K562 (cell line): ENCODE data around the gene PMEPA1. TPM values are rescaled to one million over a fixed set of nuclear protein-coding genes. Genes with fewer than 3 reads are reported as not detected.
"Not testable (repeated sequence)": the region's sequence is repeated elsewhere in the genome, so short reads cannot be mapped to it uniquely, and the experiment has no call there.

Source experiments
- ATAC-seq: fragments of 200-7000 bp; cut with Tn5 transposase; 3 replicates; pipeline ENCODE4 v1.9.1; 2020; ENCODE audit warnings: moderate library complexity
- BruUV-seq: library from RNA; stranded (reverse); fragments of 400-500 nt; replicated peaks from 2 replicates; lab custom pipeline; 2021; lab: Mats Ljungman, UMichigan
- CTCF ChIA-PET: fragments of 300-600 bp; formaldehyde crosslinking; extraction: SDS; loops from one replicate; lab custom pipeline; 2021; ENCODE audit warnings: low intra/inter-chr PET ratio; lab: Yijun Ruan, JAX
- POLR2A ChIA-PET: fragments of 300-600, 350-650 bp; sonication (Branson Sonifier 250); formaldehyde crosslinking; extraction: SDS; loops from one replicate; lab custom pipeline; 2021; ENCODE audit warnings: antibody characterized with exemption, inconsistent platforms; lab: Yijun Ruan, JAX
- DNase-seq, 4 experiments: peaks; one replicate each; pipeline versions ENCODE4 v3.0.0 to v3.0.0-alpha.2; 2011 to 2018; ENCODE audit warnings: low spot score in 3 of 4, mixed read lengths in 3 of 4; ENCODE audit errors: extremely low read depth in 1 of 4
- FAIRE-seq: peaks from 2 replicates; lab custom pipeline; 2011; peaks lifted over from hg19 to GRCh38; lab: Jason Lieb, UNC
- H2AFZ ChIP-seq: 2 replicates; pipeline ENCODE4 v1.6.0; 2011; ENCODE audit warnings: low read depth, low read length, control low read depth, inconsistent platforms
- H3K27ac ChIP-seq: fragments of 200-600 bp; 3 replicates; pipeline ENCODE4 v1.8.0; 2011; ENCODE audit warnings: low read depth, mild to moderate bottlenecking, control low read depth, inconsistent platforms, low read length, moderate library complexity, mixed read lengths; ENCODE audit errors: extremely low read depth
- H3K27me3 ChIP-seq, 2 experiments: fragments of 300-600 bp in 1 of 2; 2 replicates in 1 of 2; 3 replicates in 1 of 2; pipeline versions ENCODE4 v1.6.0 to v1.8.0; 2011; ENCODE audit warnings: inconsistent platforms in 2 of 2, low read length in 2 of 2, mild to moderate bottlenecking in 1 of 2, mixed read lengths in 1 of 2, moderate library complexity in 1 of 2; ENCODE audit not compliant: control insufficient read depth in 2 of 2, insufficient read depth in 2 of 2
- H3K36me3 ChIP-seq: fragments of 300-600 bp; 3 replicates; pipeline ENCODE4 v1.8.0; 2011; ENCODE audit warnings: mild to moderate bottlenecking, low read length, inconsistent platforms; ENCODE audit not compliant: control insufficient read depth, insufficient read depth
- H3K4me1 ChIP-seq, 2 experiments: fragments of 200-600 bp in 1 of 2; replicated peaks in 1 of 2; 2 replicates in 1 of 2; 3 replicates in 1 of 2; pipeline versions ENCODE4 v1.5.1 to v1.8.0; 2011; ENCODE audit warnings: inconsistent platforms in 2 of 2, low read length in 2 of 2, mild to moderate bottlenecking in 1 of 2, mixed read lengths in 1 of 2, moderate library complexity in 1 of 2; ENCODE audit not compliant: control insufficient read depth in 2 of 2, insufficient read depth in 2 of 2
- H3K4me2 ChIP-seq: 2 replicates; pipeline ENCODE4 v1.6.1; 2011; ENCODE audit warnings: low read length, control low read depth, inconsistent platforms, mixed read lengths; ENCODE audit not compliant: insufficient read depth
- H3K4me3 ChIP-seq: fragments of 200-600 bp; sonication (generic), shearing (Covaris generic); 2 replicates; pipeline ENCODE4 v1.5.1; 2016; ENCODE audit warnings: control low read depth, inconsistent platforms
- H3K79me2 ChIP-seq: fragments of 200-600 bp; 3 replicates; pipeline ENCODE4 v1.8.0; 2011; ENCODE audit warnings: low read length, inconsistent platforms; ENCODE audit not compliant: control insufficient read depth, insufficient read depth
- H3K9ac ChIP-seq, 2 experiments: 2 replicates each; pipeline versions ENCODE4 v1.6.0 to v1.6.1; 2011; ENCODE audit warnings: low read depth in 2 of 2, low read length in 2 of 2, control low read depth in 1 of 2, inconsistent platforms in 1 of 2, mild to moderate bottlenecking in 1 of 2, mixed read lengths in 1 of 2; ENCODE audit not compliant: insufficient read depth in 1 of 2
- H3K9me1 ChIP-seq: one replicate; pipeline ENCODE4 v1.6.0; 2011; ENCODE audit warnings: inconsistent platforms, mild to moderate bottlenecking, low read length, moderate library complexity; ENCODE audit not compliant: control insufficient read depth, insufficient read depth
- H3K9me3 ChIP-seq: replicated peaks from 2 replicates; pipeline ENCODE4 v1.5.1; 2011; ENCODE audit warnings: low read depth, low read length, inconsistent platforms; ENCODE audit not compliant: control insufficient read depth, insufficient read depth
- H4K20me1 ChIP-seq: replicated peaks from 2 replicates; pipeline ENCODE4 v1.6.1; 2011; ENCODE audit warnings: low read length, inconsistent platforms, mixed read lengths; ENCODE audit not compliant: control insufficient read depth, insufficient read depth
- NFYB ChIP-seq: IDR thresholded peaks from 2 replicates; pipeline ENCODE4 v1.6.1; 2011; ENCODE audit warnings: mild to moderate bottlenecking, moderate library complexity; ENCODE audit not compliant: insufficient read length; ENCODE audit errors: extremely low read depth
- WGBS: fragments of 100-300 bp; shearing (Covaris generic); methylation state at CpG from one replicate; pipeline ENCODE4 v1.1.6; 2016; ENCODE audit warnings: low coverage, mixed read lengths; ENCODE audit not compliant: insufficient coverage; ENCODE audit errors: missing lambda C conversion rate; 5-methylcytosine and 5-hydroxymethylcytosine counted together
- in situ Hi-C: fragments of 300-500 bp; cut with MboI; formaldehyde crosslinking; loops from 4 replicates; pipeline ENCODE4 v1.15.0; 2018; ENCODE audit warnings: inconsistent platforms, mixed read lengths
- intact Hi-C: fragments of 100-400 bp; cut with micrococcal nuclease; formaldehyde crosslinking; loops from 2 replicates; pipeline ENCODE4 v1.14.2; 2022
- polyA plus RNA-seq, 8 experiments: library from polyadenylated mRNA; depleted of rRNA in 4 of 8; stranded (reverse) in 5 of 8; unstranded in 3 of 8; fragments of >200 nt; fragmentation: Nextera tagmentation in 2 of 8; fragmentation: Illumina TruSeq in 1 of 8; extraction: Ambion mirVana in 2 of 8; extraction: Trizol in 1 of 8; gene quantifications; 2 replicates each; pipeline versions ENCODE4 v1.2.1 to v1.2.3, GENCODE V29; 2011 to 2014; ENCODE audit warnings: inconsistent platforms in 1 of 8, missing spikeins in 1 of 8
- total RNA-seq, 7 experiments: library from RNA; depleted of rRNA in 6 of 7; stranded (reverse); fragments of >200 nt in 6 of 7; fragmentation: Illumina TruSeq in 2 of 7; extraction: Trizol in 2 of 7; gene quantifications; 2 replicates each; pipeline versions ENCODE4 v1.2.1 to v1.2.3, GENCODE V29; 2011 to 2021; ENCODE audit warnings: low replicate concordance in 1 of 7

The PMEPA1 gene
- total and polyA plus RNA-seq, 9 of the 15 experiments (the other 6 are each of a cell fraction or from before 2014, with no cell fraction given) = 0.16 TPM; not detected in 8

GRCh38 chr20:57629491-57629901 is 80.3 kb downstream of the PMEPA1 start:
- not testable (repeated sequence) for H3K4me2 ChIP-seq

GRCh38 chr20:57628962-57629308 is 80.9 kb downstream of the PMEPA1 start:
- in situ Hi-C loops, H3K27ac ChIP-seq, H3K4me3 ChIP-seq, H3K4me2 ChIP-seq, FAIRE-seq, H3K79me2 ChIP-seq, H3K9ac ChIP-seq, DNase-seq, BruUV-seq, intact Hi-C loops, H3K36me3 ChIP-seq, H3K9me1 ChIP-seq, H3K4me1 ChIP-seq, ATAC-seq, H3K9me3 ChIP-seq, H4K20me1 ChIP-seq, H2AFZ ChIP-seq, CTCF ChIA-PET: not testable (repeated sequence)
- 17% methylated on average over 9 of the region's 12 CpGs for WGBS
- peaks cover 15 to 19% of the 10 kb centered on the region in 2 experiments; a peak in 3 of 5 replicates for H3K27me3 ChIP-seq
- POLR2A ChIA-PET = interaction anchor here (1.3 kb wide), 1 partner anchor 12 kb away, joined by 6 read pairs; no protein-coding TSS in a partner anchor

More at GRCh38 chr20:57629491-57629901, 80.3 kb downstream of the PMEPA1 start:
- BruUV-seq, CTCF ChIA-PET, DNase-seq, in situ Hi-C loops, H3K9me1 ChIP-seq, intact Hi-C loops, FAIRE-seq, H3K9ac ChIP-seq, H3K36me3 ChIP-seq, H3K79me2 ChIP-seq, H3K4me1 ChIP-seq, H4K20me1 ChIP-seq, H3K27ac ChIP-seq, H3K4me3 ChIP-seq, ATAC-seq, H3K9me3 ChIP-seq: not testable (repeated sequence)
- H2AFZ ChIP-seq = 0 out of 2 replicates have a peak overlapping the region, but pooled peaks have one; percentile 23
- WGBS = 3% methylated on average over 9 of the region's 9 CpGs
- peaks cover 15 to 19% of the 10 kb centered on the region in 2 experiments; a peak in 3 of 5 replicates for H3K27me3 ChIP-seq
- POLR2A ChIA-PET = interaction anchor here (0.8 to 1.3 kb wide), 3 partner anchors 12 to 15 kb away, joined by 3 to 6 read pairs (median 3); no protein-coding TSS in a partner anchor
- TF ChIP-seq NFYB = peak; percentile 46
